ENCODE data around the gene CEP83.

DNA sequence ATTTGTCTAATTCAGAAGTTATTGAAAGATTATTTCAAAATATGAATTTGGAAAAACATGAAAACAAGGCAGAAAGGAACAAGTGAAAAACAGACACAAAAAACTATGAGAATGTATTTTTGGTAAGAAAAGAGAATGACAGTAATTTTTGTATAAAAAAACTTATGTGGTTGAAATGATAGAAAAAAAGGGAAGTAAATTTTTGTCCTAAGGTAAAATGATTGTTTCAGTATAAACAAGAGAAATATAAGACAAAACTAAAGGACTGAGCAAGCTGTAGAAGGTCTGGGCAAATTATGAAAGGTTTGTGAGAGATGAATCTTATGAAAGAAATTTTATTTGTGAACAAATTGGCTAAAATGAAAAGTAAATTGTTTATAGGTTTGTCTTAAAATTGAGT lies 44.6 kb downstream of the CEP83 start:
- TF ChIP-seq, protein P1, sequence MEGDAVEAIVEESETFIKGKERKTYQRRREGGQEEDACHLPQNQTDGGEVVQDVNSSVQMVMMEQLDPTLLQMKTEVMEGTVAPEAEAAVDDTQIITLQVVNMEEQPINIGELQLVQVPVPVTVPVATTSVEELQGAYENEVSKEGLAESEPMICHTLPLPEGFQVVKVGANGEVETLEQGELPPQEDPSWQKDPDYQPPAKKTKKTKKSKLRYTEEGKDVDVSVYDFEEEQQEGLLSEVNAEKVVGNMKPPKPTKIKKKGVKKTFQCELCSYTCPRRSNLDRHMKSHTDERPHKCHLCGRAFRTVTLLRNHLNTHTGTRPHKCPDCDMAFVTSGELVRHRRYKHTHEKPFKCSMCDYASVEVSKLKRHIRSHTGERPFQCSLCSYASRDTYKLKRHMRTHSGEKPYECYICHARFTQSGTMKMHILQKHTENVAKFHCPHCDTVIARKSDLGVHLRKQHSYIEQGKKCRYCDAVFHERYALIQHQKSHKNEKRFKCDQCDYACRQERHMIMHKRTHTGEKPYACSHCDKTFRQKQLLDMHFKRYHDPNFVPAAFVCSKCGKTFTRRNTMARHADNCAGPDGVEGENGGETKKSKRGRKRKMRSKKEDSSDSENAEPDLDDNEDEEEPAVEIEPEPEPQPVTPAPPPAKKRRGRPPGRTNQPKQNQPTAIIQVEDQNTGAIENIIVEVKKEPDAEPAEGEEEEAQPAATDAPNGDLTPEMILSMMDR (IDR thresholded peaks at IDR 0.05) = no peak
- TF ChIP-seq EZH2 (IDR thresholded peaks at IDR 0.05; ENCODE audit: borderline replicate concordance, insufficient read depth, low read depth, low read length, poor library complexity, severe bottlenecking) = no peak
